Non-pigmented ciliary epithelial cell (primary cell): ENCODE results near the gene FANCL.
"Not testable (repeated sequence)": the region's sequence is repeated elsewhere in the genome, so short reads cannot be mapped to it uniquely, and the experiment has no call there.

ENCODE experiments used
- DNase-seq: peaks from one replicate; pipeline ENCODE4 v3.0.0-alpha.2; 2010; ENCODE audit warnings: low read depth

FANCL gene

GRCh38 chr2:58240670-58241545, at the start of gene FANCL:
TSS of gene FANCL (minus strand) at chr2:58241325. CDS start at chr2:58241313, 12 bp downstream.
- peak; percentile 24 for DNase-seq

DNA sequence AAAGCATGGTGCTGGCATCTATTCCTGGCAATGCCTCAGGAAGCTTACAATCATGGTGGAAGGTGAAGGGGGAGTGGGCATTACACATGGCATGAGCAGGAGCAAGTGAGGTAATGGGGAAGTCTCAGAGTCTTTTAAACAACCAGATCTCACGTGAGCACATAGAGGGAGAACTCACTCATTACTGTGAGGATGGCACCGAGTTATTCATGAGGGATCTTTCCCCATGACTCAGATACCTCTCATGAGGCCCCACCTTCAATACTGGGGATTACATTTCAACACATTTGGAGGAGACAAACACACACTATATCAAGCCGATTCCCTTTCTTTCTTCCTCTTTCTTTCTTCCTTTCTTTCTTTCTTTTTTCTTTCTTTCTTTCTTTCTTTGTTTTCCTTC, 47.9 kb upstream of the FANCL start:
- DNase-seq: no peak

DNA sequence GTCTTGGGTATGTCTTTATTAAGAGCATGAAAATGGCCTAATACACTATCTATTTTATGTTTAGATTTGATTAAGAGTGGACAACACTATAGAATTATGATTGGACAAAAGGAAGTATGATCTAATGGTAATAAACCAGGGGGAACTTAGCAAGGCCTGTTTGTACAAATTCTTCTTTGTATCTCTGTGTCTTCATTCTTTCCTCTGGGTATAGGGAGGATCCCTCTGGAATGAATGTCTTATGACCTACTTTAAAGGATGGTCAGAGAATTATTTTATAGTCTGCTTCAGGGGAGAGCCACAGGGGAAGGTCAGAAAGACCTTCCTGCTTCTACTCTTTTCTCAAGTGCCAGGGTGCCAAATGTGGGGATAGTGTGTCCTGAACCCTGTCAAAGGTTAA, 42.8 kb upstream of the FANCL start:
- no peak for DNase-seq

DNA sequence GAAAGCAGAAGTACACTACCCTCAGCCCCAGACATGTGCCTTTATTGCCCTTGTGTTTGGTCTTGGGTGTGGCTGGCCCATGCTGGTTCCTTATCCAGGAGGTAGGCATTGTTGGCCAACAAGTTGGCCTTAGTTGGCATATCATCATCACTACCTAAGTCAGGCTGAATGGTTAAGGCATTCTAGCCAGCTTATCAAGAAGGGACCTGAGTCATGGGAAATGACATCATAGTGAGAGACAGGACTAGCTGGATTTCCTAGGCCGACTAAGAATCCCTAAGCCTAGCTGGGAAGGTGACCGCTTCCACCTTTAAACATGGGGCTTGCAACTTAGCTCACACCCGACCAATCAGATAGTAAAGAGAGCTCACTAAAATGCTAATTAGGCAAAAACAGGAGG, 34.0 kb upstream of the FANCL start:
- DNase-seq: not testable (repeated sequence)

- no peak for DNase-seq
Measured at GRCh38 chr2:58271826-58272225, 30.7 kb upstream of the FANCL start.

DNA sequence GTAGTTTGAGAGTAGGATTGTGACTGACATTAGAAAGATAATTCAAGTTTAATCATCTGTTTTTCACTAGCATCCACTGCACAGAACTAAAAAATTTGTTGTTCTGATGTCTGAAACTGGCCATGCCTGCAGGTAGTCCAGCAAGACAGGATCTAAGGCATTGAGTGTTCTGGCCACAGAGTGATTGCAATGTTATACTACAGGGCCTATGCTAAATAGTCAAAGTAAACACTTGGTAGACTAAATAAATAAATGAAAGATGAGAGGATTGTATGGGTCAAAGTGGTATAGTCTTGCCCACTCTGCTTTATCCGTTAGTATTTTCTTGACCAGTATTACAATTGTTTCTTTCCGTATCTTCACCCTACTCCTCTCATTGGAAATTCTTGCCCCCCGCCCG, 27.6 kb upstream of the FANCL start:
- DNase-seq: no peak

DNA sequence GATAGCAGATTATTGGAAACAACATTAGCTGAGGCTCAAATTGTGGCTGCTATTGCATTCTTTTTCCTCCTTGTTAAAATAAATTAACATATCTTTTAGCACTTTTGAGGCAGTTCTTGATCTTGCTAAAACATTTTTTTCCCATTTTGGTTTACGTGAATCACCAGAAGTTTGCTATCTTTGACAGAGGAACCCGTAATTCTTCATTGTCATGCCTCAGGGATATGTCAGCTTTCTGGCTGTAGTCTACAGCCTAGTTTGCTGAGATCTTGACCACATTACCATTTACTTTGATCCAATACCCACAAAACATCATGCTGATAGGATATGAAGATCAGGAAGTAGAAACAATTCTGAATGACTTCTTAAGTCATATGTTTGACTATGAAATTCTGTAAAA, 25.1 kb upstream of the FANCL start:
- DNase-seq: peak; percentile 42

GRCh38 chr2:58261209-58261608, 20.1 kb upstream of the FANCL start:
- no peak for DNase-seq

- not testable (repeated sequence) for DNase-seq
Measured at GRCh38 chr2:58258456-58258855, 17.3 kb upstream of the FANCL start.

DNA sequence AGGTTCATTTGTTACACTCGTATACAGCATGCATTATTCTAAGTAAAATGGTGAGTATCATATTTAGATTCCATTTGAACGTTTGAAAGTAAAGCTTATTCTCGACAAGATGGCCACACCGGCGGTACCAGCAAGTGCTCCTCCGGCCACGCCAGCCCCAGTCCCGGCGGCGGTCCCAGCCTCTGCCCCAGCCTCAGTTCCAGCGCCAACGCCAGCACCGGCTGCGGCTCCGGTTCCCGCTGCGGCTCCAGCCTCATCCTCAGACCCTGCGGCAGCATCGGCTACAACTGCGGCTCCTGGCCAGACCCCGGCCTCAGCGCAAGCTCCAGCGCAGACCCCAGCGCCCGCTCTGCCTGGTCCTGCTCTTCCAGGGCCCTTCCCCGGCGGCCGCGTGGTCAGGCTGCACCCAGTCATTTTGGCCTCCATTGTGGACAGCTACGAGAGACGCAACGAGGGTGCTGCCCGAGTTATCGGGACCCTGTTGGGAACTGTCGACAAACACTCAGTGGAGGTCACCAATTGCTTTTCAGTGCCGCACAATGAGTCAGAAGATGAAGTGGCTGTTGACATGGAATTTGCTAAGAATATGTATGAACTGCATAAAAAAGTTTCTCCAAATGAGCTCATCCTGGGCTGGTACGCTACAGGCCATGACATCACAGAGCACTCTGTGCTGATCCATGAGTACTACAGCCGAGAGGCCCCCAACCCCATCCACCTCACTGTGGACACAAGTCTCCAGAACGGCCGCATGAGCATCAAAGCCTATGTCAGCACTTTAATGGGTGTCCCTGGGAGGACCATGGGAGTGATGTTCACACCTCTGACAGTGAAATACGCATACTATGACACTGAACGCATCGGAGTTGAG, 10.4 kb upstream of the FANCL start:
- not testable (repeated sequence) for DNase-seq

- DNase-seq: no peak
Measured at GRCh38 chr2:58241546-58241864, 380 bp upstream of the FANCL start.

DNA sequence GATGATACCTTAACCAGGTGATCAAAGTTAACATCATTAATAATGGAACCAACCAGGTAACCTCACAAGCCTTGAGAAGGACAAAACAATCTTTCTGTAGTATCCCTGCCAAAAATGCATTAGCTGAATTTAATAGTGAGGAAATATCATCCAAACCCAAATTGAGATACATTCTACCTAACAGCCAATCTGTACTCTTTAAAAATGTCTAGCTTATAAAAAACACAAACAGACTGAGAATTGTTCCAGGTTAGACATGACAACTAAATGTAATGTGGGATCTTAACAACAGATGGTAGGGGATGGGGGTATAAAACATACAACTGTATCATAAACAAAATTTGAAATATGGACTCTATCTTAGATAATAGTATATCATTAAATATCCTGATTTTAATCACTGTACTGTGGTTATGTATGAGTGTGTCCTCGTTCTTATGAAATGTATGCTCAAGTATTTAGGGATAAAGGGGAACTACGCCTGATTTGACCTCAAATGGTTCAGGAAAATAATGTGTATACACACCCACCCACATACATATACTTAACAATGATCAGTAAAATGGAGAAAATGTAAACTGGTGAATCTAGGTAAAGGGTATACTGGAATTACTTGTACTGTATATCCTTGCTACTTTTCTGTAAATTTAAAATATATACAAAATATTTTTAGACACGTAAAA, 1.7 kb downstream of the FANCL start:
- DNase-seq: no peak

DNA sequence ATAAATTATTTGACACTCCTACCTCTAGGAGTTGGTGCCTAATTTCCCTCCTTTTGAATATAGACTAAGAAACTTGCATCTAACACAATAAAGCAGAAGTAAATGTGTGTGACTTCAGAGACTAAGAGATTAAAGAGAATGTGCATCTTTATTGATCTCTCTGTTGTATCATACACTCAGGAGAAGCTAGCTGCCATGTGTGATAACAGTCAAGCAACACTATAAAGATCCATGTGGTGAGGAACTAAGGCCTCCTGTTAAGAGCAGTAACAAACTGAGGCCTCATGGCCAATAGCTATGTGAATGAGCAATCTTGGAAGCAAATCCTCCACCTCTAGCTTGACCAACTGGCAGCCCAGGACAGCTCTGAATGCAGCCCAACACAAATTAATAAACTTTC, 3.4 kb downstream of the FANCL start:
- no peak for DNase-seq

GRCh38 chr2:58235984-58236383, 5.1 kb downstream of the FANCL start:
- DNase-seq: no peak

- DNase-seq: no peak
Measured at GRCh38 chr2:58235170-58235569, 6.0 kb downstream of the FANCL start.

- DNase-seq: no peak
Measured at GRCh38 chr2:58228299-58228698, 12.8 kb downstream of the FANCL start.

- DNase-seq: no peak
Measured at GRCh38 chr2:58227171-58227917, 13.8 kb downstream of the FANCL start.

GRCh38 chr2:58221909-58222308, 19.2 kb downstream of the FANCL start:
- DNase-seq: no peak

- no peak for DNase-seq
Measured at GRCh38 chr2:58215429-58215828, 25.7 kb downstream of the FANCL start.

DNA sequence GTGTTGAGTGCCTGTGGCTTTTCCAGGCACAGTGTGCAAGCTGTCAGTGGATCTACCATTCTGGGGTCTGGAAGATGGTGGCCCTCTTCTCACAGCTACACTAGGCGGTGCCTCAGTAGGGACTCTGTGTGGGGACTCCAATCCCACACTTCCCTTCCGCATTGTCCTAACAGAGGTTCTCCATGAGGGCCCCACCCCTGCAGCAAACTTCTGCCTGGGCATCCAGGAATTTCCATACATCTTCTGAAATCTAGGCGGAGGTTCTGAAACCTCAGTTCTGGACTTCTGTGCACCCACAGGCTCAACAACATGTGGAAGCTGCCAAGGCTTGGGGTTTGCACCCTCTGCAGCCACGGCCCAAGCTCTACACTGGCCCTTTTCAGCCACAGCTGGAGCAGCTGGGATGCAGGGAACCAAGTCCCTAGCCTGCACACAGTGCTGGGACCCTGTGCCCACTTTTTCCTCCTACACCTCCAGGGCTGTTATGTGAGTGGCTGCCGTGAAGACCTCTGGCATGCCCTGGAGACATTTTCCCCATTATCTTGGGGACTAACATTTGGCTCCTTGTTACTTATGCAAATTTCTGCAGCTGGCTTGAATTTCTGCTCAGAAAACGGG, 30.1 kb downstream of the FANCL start:
- DNase-seq: not testable (repeated sequence)

DNA sequence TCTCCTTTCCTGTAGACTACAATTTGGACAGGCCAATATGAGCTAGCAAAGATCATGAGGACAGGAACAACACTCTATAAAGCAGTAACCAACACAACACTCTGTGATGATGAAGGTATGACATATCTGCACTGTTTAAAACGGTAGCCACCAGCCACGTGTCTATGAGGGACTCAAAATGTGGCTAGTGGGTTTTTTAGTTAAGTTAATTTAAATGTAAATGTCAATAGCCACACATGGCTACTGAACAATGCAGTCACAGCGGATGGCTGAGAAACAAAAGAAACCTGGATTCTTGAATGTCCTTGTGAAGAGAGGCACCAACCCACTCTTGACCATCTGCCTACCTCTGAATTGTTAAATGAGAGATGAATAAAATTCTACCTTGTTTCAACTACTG, 33.9 kb downstream of the FANCL start:
- DNase-seq: no peak
